ENCODE results near the gene TSPAN8. TPM values are rescaled to one million over a fixed set of nuclear protein-coding genes. Genes with fewer than 3 reads are reported as not detected.

The TSPAN8 gene
- total and polyA plus RNA-seq, 9 of the 15 experiments (the other 6 are each of a cell fraction or from before 2014, with no cell fraction given): 0.11 to 0.55 (median 0.25) TPM; not detected in 2

GRCh38 chr12:71138011-71138410, 19.8 kb downstream of the TSPAN8 start:
- CTCF ChIA-PET (ENCODE audit: low intra/inter-chr PET ratio): no interaction called here
- H4K20me1 ChIP-seq (replicated peaks; ENCODE audit: control insufficient read depth, insufficient read depth, low read length): no peaks in the 10 kb centered on the region
- in situ Hi-C loops (cut with MboI): no loop called here
- H3K9me1 ChIP-seq (ENCODE audit: control insufficient read depth, insufficient read depth, low read length): no peaks in the 10 kb centered on the region
- no TSS peak for BruUV-seq (replicated peaks)
- no peak overlapping the region for H3K27ac ChIP-seq (ENCODE audit: extremely low read depth, low read depth, low read length)
- H3K9me3 ChIP-seq (replicated peaks; ENCODE audit: control insufficient read depth, insufficient read depth, low read depth, low read length): no peaks in the 10 kb centered on the region
- no peak overlapping the region for H3K9ac ChIP-seq (ENCODE audit: insufficient read depth in 1 of 2, low read depth in 2 of 2, low read length in 2 of 2)
- no peaks in the 10 kb centered on the region for H3K79me2 ChIP-seq (ENCODE audit: control insufficient read depth, insufficient read depth, low read length)
- peak; percentile 23 for FAIRE-seq
- peak; percentile 49 for ATAC-seq
- TF ChIP-seq JUN (IDR thresholded peaks at IDR 0.05; ENCODE audit: borderline replicate concordance, low read depth, low read length) (no peak), JUN (CRISPR knock-in tag; IDR thresholded peaks at IDR 0.05; ENCODE audit: borderline replicate concordance) (no peak), ZNF778 (CRISPR knock-in tag; IDR thresholded peaks at IDR 0.05) (no peak), CTCF (IDR thresholded peaks at IDR 0.05 in 2 of 3, conservative IDR thresholded peaks at IDR 0.05 in 1 of 3; ENCODE audit: insufficient read depth in 2 of 3, low read depth in 1 of 3, low read length in 3 of 3) (peak; percentile 12 to 27 (median 23); a peak in 2 of 6 replicates), NKRF (IDR thresholded peaks at IDR 0.05; ENCODE audit: borderline replicate concordance) (no peak), PRMT5 (CRISPR knock-in tag; IDR thresholded peaks at IDR 0.05) (no peak), RAD21 (CRISPR knock-in tag; conservative IDR thresholded peaks at IDR 0.05 in 1 of 2, IDR thresholded peaks at IDR 0.05 in 1 of 2) (peak in 1 of 2 experiments; percentile 29; a peak in 1 of 4 replicates), CEBPZ (IDR thresholded peaks at IDR 0.05; ENCODE audit: borderline replicate concordance, low read depth, low read length) (no peak), ZNF224 (CRISPR knock-in tag; IDR thresholded peaks at IDR 0.05) (no peak), TCFL5 (CRISPR knock-in tag; conservative IDR thresholded peaks at IDR 0.05) (no peak)
- no peaks in the 10 kb centered on the region for H3K4me1 ChIP-seq (replicated peaks in 1 of 2; ENCODE audit: control insufficient read depth in 2 of 2, insufficient read depth in 2 of 2, low read length in 2 of 2)
- H3K27me3 ChIP-seq (ENCODE audit: control insufficient read depth in 2 of 2, insufficient read depth in 2 of 2, low read length in 2 of 2): no peaks in the 10 kb centered on the region
- intact Hi-C loops (cut with micrococcal nuclease): loop anchor here (10.0 kb wide), 1 partner anchor 617 kb away; the partner anchor contains the start of gene RAB21
- POLR2A ChIA-PET: interaction anchor here (0.8 kb wide), 1 partner anchor 20 kb away, joined by 3 read pairs; no protein-coding TSS in a partner anchor
- DNase-seq (ENCODE audit: extremely low read depth in 1 of 4, low spot score in 3 of 4): no peak
- WGBS (ENCODE audit: insufficient coverage, low coverage, missing lambda C conversion rate): 0% methylated on average over 3 of the region's 3 CpGs
- no peak overlapping the region for H3K4me2 ChIP-seq (ENCODE audit: insufficient read depth, low read length)
- no peak overlapping the region; the same call in 1 of the 2 replicates for H2AFZ ChIP-seq (ENCODE audit: low read depth, low read length)
- no peaks in the 10 kb centered on the region for H3K36me3 ChIP-seq (ENCODE audit: control insufficient read depth, insufficient read depth, low read length)
- H3K4me3 ChIP-seq: no peak overlapping the region
